Upper lobe of left lung (tissue), 4 donors: ENCODE results near the gene VSX2.

Experiments
- EP300 ChIP-seq, 4 donors: sonication (generic); formaldehyde crosslinking; IDR thresholded peaks; one replicate each; pipeline ENCODE4 v1.5.1; 2017; ENCODE audit warnings: antibody characterized with exemption in 4 of 4, control low read depth in 2 of 4
- POLR2A ChIP-seq, 4 donors: fragments of 450-650 bp; IDR thresholded peaks; one replicate each; pipeline ENCODE4 v1.5.1; 2016 to 2017; ENCODE audit warnings: antibody characterized with exemption in 4 of 4, mild to moderate bottlenecking in 2 of 4
- TF ChIP-seq, protein P1 (sequence below), 6 experiments: fragments of 450-650 bp in 4 of 6; fragments of 200-600 bp in 2 of 6; sonication (generic) in 2 of 6; IDR thresholded peaks; one replicate each; pipeline ENCODE4 v1.5.1; 2016 to 2019; ENCODE audit warnings: antibody characterized with exemption in 6 of 6

DNA sequence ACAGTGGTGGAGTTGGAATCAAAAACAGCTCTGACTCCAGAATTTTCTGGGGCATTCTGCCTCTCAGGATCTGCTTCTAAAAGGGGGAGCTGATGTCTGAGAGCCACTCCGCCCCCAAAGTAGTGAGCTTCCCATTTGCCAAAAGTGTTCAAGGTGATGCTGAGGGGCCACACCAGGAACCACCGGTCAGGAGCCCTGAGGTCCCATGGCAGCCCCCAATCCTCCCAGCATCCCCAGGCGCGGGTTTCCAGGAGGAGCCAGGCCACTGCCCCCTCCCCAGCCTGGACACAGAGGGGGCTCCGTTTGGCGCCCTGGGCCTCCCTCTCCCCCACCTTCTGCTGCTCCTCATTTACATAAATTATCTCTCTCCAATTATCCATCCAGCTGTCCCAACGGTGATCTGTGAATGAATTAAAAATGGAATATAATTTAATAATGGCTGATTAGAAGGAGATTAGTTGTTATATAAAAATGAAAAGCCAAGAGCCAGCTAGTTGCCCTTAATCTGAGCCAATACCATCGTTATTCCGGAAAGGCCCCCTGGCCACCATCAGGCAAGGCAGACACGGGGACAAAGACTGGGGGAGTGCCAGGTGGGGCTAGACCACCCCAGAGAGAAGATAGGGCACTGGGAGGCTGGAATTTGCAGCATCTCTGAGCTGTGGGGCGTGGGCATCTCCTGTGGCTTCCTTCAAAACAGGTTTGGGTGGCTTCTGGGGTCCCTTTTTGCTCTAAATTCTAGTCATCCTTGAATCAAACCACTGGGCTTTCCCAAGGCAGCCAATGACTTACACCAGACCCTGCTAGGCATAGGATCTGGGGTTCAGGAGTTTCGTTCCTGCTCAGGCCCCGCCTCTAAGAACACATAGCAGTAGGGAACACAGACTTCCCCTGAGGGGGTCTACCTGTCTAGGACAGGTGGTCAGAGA lies 19.7 kb upstream of the VSX2 start:
- TF ChIP-seq EP300 (IDR thresholded peaks at IDR 0.05) (no peak), POLR2A (IDR thresholded peaks at IDR 0.05) (no peak)
- TF ChIP-seq, protein P1, sequence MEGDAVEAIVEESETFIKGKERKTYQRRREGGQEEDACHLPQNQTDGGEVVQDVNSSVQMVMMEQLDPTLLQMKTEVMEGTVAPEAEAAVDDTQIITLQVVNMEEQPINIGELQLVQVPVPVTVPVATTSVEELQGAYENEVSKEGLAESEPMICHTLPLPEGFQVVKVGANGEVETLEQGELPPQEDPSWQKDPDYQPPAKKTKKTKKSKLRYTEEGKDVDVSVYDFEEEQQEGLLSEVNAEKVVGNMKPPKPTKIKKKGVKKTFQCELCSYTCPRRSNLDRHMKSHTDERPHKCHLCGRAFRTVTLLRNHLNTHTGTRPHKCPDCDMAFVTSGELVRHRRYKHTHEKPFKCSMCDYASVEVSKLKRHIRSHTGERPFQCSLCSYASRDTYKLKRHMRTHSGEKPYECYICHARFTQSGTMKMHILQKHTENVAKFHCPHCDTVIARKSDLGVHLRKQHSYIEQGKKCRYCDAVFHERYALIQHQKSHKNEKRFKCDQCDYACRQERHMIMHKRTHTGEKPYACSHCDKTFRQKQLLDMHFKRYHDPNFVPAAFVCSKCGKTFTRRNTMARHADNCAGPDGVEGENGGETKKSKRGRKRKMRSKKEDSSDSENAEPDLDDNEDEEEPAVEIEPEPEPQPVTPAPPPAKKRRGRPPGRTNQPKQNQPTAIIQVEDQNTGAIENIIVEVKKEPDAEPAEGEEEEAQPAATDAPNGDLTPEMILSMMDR (IDR thresholded peaks at IDR 0.05), result no peak
